Forelimb muscle (tissue), 1 donor: ENCODE results near the gene ABTB1. TPM values are rescaled to one million over a fixed set of nuclear protein-coding genes. Genes with fewer than 3 reads are reported as not detected.

Source experiments
- DNase-seq: peaks from one replicate; pipeline ENCODE4 v3.0.0-alpha.2; 2013; ENCODE audit warnings: low read depth
- polyA plus RNA-seq: library from polyadenylated mRNA; unstranded; fragments of 120-200 nt; gene quantifications from one replicate; pipeline ENCODE4 v1.2.1, GENCODE V29; 2013; ENCODE audit not compliant: insufficient read length

Gene ABTB1
- 16.5 TPM for polyA plus RNA-seq

DNA sequence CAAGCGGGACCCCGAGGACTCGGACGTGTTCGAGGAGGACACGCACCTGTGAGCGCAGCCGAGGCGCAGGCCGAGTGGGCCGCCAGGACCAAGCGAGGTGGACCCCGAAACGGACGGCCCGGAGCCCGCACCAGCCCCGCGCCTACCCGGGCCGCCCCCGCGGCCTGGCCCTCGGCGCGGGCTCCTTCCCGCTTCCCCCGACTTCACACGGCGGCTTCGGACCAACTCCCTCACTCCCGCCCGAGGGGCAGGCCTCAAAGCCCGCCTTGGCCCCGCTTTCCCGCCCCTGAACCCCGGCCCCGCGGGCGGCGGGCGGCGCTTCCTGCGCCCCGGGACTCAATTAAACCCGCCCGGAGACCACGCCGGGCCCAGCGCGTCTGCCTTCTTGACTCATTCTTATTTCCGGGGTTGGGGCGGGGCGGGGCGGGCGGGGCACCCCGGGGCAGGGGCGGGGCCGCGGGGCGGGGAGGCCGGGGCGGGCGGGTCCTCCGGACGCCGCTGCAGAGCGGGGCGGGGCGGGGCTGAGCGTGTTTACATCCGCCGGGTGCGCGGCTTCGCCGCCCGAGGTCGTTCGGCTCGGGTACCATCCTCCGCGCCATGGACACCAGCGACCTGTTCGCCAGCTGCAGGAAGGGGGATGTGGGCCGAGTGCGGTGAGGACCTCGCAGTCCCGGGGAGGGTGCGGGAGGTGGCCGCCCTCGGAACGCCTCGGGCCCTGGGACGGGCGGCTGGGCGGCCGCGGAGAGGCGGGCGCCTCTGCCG, at the start of gene ABTB1:
Gene ABTB1, plus strand, starts transcription at position 524 of the 762 bp plus-strand sequence. Its CDS starts 74 bp downstream, at position 598.
- DNase-seq = no peak

DNA sequence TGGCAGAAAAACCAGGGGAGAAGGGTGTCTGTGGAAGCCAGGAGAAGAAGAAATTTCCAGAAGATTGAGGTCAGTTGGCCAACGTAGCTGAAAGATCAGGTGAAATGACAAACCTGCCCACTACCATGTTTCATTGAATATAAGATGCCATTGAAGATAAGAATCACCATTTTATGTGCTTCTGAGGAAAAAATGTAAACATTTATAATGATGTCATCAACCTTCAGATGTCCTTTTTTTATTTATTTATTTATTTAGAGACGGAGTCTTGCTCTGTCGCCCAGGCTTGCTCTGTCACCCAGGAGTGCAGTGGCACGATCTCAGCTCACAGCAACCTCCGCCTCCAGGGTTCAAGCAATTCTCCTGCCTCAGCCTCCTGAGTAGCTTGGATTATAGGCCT, 48.7 kb upstream of the ABTB1 start:
- DNase-seq = no peak

DNA sequence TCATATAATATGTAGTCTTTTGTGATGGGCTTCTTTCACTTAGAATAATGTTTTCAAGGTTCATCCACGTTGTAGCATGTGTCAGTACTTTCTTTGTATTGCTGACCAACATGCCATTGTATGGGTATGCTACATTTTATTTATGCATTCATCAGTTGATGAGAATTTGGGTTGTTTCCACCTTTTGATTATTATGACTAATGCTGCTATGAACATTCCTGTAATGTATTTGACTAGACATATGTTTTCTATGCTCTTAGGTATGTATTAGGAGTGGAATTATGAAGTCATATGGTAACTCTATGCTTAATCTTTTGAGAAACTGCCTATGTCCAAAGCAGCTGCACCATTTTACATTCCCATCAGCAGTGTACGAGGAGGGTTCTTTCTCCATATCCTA, 46.9 kb upstream of the ABTB1 start:
- no peak for DNase-seq

DNA sequence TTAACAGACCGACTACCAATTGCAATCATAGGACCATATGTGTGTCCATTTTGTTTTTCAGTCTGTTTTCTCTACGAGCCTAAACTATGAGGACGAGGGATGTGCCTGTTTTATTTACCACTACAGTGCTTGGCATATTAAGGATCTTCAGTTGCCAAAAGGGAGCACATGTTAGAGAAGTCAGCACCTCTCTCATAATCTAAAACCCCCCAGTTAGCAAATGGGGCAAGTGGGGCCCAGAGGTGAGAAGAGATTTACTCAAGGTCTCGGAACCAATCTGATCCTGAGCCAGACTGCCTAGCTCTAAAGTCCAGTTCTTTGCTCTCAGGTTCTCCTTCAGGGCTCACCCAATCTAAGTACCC, 44.3 kb upstream of the ABTB1 start:
- no peak for DNase-seq

DNA sequence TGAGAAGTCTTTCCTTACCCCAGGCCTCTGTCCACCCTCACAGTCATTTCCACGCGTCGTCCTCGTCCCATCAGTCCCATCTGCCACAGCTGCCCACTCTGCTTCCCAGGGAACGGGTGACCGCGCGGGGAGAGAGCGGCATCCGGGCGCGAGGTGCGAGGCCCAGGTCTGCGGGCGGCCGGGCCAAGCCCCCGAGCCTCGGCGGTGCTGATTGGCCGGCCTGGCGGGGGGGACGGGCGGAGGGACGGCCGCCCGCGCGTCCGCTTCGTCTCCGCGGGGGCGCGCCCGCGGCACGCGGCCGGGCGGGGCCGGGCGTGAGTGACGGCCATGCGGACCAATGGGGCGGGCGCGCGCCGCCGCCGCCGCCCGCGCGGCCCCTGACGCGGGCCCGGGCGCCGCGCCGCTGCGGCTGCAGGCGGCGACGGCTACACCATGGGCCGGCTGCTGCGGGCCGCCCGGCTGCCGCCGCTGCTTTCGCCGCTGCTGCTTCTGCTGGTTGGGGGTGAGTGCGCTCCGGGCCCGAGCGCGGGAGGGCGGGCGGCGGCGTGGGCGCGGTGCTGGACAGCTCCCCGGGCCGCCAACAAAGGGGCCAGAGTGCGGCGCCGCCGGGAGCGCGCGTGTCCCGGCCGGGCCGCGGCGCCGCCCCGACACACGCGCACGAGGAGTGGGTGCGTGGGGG, 43.8 kb upstream of the ABTB1 start, which contains the start of gene PODXL2:
Gene PODXL2, plus strand, starts transcription at position 398 of the 679 bp plus-strand sequence. Its CDS starts 35 bp downstream, at position 433.
- no peak for DNase-seq

DNA sequence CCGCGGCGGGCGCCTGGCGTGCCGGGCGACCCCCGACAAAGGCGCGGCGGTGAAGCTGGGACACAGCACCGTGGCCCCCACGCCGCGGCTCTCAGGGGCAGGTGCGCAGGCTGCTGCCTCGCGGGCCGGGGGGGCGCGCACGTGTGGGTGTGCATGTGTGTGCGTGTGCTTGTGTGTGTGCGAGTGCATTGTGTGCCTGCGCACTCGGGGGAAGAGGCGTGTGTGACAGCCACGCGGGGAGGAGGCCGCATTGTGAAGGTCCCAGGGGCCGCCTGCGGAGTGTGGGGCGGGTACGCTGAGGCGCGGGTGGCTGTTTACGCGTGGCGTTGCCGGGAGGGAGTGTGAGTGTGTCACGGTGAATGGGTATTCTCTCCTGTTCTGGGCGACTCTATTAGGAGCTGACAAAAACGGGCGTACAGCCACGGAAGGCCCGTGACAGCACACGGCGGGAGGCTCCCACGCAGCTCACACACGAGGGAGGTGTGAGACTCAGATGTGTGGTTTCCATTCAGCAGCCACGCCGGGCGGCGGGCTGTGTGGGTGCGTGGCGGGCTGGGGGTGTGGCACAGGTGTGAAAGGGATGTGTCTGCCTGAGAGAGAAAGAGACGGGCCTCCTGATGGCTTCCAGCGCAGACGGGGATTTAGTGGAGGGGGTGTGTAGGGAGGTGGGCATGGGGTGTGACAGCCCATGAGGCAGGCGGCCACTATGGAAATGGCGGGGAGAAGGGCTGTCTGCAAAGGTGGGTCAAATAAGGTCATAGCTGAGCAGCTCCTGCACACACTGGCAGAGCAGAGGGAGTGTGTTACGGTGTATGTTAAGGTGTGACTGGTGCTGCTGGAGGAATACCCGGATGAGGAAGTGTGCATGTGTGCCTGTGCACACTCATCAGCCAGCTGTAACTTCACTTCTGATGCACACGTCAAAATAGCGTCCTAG, 43.0 kb upstream of the ABTB1 start:
- no peak for DNase-seq

DNA sequence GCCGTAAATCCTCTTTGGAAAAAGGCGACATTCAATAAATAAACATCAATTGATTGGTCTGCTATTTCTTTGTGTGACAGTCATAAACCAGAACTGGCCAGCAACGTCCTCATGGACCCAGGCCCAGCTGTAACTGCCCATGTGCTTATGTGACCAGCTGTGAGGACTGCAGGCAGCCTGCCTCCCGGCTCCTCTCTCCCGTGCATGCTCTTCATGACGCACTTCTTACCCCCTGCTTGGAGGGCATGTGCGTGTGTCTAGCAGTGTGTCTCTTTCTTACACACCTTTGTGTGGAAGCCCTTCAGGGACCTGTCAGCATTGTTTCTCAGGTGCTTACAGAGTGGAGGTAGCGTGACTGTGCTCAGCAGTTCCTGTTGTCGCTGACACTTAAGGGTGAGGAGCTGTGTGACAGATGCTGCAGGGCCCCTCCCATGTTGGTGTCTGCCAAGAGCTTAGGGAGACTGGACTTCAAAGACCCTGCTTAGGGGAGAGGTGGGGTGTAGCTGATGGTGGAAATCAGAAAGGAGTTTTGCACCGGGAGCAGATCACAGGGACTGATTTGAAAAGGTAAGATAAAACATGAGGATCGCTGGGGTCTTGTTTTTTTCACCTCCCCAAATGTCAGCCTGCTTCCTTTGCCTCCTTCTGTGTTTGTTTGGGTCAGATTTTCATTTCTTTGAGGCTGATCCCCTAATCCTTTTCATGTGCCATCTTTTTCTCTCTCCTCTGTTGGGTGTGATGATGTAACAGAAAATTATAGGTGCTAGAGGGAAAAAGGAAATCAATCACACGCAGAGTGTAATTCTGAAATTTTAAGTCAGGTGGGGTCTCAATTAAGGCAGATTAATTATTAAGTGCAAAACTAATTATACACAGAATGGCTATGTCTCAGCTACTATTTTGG, 41.7 kb upstream of the ABTB1 start:
- no peak for DNase-seq

DNA sequence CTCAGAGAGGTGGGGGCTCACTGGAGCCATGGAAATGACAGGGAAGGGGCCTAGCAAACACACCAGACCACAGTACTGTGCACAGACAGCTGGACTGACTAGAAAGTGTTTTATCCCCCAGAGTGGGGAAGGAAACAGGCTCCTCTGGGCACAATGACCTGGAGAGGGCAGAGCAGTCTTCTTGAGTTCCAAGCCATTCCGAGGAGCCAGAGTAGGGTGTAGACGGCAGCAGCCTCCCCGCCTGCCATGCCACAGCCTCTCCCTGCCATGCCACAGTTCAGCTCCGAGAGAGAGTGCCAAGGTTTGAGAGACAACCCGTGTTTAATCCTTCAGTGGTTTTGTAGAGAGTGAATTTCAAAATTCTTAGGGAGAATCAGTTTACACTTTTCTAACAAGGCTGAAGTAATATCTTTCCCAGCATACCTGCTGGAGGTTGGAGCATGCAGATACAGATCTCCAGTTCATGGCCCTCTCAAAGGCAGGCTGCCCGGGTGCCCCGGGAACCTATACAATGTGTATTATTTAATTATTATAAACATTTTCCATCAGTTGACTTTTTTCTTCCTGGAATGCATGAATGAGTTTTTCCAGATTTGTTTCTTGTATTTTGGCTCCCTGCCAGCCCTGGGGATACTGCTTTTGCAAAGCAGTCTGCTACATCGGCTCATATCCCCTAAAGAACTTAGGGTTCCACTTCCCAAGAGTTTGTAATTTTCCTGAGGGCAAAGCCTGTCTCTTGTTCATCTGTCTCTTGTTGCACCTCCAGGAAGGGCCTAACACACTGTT, 40.5 kb upstream of the ABTB1 start:
- no peak for DNase-seq

DNA sequence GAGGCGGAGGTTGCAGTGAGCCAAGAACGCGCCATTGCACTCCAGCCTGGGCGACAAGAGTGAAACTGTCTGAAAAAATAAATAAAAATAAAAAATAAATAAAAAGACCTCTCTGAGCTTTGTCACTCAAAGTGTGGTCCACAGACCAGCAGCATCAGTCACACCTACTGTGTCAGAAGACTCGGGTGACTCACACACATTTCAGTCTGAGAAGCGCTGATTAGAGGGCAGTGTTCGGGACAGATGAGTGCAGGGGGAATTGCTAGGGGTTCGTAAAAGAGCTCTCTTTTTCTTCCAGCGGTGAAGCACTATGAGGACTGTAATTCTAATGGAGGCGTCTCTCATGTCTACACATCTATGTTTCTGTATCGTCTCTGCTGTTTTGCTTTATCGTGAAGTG, 38.1 kb upstream of the ABTB1 start:
- DNase-seq = no peak

DNA sequence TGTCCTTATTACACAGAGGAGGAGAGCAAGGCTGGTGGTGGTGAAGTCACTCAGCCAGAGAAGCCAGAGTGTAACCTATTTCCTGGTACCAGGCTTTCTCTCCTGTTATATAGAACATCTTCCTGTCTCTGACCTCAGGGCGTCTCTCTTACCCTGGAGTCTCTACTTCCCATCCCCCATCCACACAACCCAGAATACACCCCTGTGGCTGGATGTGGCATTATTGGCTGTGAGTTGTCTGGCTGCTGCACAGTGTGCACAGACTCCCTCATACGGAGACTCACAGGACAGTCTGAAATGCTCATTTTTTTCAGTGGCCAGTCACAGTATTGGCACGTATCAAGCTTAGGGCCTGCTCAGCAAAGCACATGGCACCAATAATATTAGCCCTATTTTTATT, 35.2 kb upstream of the ABTB1 start:
- no peak for DNase-seq

DNA sequence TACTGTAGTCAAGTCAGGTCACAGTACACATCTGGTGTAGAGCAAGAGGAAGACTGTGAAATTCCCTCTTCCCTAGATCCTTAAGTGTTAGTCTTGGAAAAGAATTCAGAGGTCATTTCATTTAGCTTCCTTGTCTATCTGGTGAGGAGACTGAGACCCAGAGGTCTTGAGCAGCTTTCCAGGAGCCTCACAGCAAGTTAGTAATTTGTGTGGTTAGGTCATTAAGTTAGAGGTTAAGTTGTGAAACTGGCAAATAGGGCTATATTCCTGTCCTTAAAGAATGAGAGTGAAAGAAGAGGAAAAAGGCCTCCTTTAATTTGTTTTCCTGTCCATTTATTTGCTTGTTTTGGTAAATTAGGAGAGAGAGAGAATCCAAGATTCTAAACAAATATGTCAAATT, 34.8 kb upstream of the ABTB1 start:
- DNase-seq = no peak

DNA sequence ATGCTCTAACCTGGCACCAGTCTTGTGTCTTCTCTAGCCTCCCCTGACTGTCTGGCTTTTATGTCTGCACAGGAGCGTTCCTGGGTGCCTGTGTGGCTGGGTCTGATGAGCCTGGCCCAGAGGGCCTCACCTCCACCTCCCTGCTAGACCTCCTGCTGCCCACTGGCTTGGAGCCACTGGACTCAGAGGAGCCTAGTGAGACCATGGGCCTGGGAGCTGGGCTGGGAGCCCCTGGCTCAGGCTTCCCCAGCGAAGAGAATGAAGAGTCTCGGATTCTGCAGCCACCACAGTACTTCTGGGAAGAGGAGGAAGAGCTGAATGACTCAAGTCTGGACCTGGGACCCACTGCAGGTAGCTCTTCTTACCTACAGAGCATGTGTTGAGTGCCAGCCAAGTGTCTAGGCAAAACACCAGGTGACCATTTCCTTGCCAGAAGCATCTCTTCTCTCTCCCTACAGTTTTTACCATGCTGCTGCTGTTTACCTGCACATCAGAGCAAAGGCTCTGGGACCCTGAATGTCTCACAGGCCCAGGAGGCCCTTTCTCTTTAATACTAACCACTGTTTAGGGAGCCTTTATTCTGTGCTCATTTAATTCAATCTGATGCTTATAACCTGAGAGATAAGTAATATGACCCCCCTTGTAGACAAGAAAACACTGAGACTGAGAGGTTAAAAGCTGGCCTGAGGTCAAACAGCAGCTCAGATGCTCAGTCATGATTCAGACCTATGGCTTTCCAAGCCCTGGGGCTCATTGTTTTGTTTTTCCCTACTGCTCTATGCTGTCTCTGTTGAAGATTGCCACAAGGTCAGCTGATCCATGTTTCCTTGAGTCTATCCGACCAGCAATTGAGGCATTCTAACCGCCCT, 33.3 kb upstream of the ABTB1 start:
- DNase-seq = no peak

DNA sequence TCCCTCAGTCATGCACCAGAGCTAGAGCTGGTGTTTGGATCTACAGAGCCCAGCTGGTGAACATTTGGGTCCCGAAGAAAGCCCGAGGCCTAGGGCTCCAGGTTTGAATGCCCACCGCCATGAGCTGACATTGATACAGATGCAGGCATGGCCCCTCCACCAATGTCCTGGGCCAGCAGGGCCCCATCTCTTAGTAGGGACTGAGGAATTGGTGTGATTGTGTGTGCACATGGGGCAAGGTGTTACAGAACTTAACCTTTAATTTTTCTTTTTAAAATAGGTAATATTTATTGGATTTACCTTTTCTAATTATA, 32.8 kb upstream of the ABTB1 start:
- no peak for DNase-seq

DNA sequence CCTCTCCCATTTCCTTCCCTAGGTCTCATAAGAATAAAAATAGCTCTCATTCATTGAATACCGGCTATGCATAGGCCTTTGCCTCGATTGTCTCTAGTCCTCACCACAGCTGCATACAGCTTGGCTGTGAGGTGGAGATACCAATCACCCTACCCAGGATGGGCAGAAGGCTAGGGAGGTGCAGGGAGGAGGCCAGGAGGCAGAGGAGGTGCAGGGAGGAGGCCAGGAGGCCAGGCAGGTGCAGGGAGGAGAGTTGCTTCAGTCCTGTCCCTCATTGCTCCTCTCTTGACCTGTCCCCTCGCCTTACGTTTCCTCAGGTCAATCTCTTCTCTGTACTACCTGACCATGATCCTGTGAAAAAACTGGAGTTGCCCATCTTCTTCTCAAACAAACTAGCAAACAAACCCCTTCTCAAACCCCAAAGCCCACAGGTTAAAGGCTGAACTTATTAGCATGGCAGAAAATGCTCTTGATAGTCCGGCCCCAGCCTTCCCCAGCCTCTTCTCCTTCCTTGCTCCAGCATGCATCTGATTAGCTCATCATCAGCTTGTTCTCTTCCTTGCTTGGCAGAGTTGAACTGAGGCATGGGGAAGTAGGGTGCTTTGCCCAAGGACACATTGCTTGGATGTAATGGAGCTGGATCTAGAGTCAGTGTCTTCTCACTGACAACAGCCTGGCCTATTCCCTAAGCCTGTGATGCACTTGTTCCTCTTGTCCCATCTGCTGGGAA, 27.9 kb upstream of the ABTB1 start:
- no peak for DNase-seq

DNA sequence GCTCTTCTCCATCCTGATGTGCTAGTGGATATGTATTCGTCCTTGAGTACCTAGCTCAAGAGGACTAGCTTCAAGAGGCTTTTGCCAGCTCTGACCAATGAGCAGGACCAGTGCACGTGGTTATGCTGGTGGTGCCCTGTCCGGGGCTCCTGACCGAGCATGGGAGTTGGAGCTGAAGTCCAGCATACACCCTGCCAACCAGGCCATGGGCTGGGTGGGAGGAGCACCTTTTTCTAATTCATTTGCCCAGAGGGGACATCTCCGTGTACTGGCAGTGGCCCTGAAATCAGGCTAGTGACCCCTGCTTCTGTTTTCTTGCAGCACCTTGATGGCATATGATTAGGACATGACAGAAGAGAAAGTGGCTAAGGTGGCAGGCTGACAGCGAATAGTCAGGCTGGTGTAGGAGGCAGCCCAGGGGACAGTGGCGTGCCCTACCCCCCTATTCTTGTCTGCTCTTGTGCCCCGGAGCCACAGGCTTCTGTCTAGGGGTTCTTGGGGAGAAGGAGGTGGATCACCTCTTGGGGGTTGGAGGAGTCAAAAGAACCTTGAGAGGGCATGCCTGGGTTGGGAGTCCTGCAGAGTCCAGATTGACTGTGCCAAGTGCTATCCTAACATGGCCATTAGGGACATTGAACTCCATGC, 27.3 kb upstream of the ABTB1 start:
- no peak for DNase-seq

DNA sequence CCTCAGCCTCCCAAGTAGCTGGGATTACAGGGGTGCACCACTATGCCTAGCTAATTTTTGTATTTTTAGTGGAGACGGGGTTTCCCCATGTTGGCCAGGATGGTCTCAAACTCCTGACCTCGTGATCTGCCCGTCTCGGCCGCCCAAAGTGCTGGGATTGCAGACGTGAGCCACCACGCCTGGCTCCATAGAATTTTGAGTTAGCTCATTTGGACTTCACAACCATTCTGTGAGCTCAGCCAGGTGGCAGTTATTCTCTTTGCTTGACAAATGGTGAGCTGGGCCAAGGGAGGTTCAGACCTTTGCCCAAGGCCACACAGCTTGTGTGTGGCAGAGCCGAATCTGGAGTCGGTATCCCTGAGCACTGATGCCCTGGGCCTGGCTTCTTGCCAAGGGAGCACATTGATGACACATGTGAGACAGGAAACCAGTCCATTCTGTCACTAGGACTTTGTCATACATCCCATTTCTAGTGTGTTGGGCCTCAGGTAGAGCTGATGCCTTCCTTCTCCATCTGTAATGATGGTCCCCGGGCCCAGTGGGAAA, 26.2 kb upstream of the ABTB1 start:
- no peak for DNase-seq

DNA sequence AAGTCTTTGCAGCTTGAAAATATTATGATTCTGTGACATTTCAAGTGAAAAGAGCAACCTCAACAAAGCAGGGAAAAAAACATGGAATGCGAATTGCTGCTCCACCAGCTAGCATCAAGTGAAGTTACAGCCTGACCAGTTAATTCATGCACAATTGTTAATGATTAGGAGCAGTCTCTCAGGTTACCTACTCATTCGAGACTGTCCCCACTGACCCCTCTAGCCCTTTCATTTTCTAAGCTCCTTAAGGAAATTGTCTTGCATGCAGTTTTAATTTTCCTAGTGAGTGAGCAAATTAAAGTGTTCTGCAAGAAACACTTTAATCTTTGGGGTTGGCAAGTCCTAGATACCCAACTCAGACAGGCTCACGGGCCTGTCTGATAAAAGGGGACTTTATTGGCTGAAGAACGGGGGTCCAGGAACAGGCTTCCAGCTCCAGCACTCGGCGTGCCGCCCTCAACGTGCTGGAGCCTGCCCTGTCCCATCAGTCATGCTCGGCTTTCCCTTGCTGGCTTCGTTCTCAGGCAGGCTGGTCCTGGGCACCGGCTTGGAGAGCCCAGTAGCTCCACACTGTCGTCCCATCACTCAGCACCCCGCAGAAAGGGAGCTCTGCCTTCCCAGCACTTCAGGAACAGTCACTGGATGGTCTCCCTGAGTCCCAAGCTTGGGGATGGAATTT, 25.4 kb upstream of the ABTB1 start:
- DNase-seq = no peak

DNA sequence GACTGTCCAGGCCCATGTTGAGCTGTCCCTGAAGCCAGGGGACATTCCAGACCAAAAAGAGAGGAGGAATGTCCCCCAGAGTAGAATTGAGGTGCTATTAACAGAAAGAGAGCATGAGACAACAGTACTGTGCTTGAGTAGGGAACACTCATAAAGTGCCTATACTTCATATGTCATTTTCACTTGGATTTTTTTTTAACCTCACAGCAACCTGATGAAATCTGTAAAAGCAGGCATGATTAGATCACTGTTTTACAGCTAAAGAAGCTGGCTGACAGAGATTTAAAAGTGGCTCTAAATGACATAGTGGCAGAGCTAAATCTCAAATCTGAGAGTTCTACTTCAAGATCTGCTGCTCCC, 24.9 kb upstream of the ABTB1 start:
- DNase-seq = no peak
